HG02678 (cell line): ENCODE results near the gene USP40.

Source experiments
- ATAC-seq: cut with Tn5 transposase; IDR thresholded peaks from one replicate; pipeline ENCODE4 v1.9.1; 2021; ENCODE audit warnings: mild to moderate bottlenecking, moderate library complexity; ENCODE audit not compliant: unreplicated experiment

USP40 gene

GRCh38 chr2:233462826-233463470 is 103.6 kb downstream of the USP40 start:
- no peak for ATAC-seq

- ATAC-seq, result no peak
Observed at GRCh38 chr2:233462202-233462785, 104.3 kb downstream of the USP40 start.

GRCh38 chr2:233461481-233461891 is 105.1 kb downstream of the USP40 start:
- ATAC-seq, result no peak

- ATAC-seq, result no peak
Observed at GRCh38 chr2:233460726-233461441, 105.7 kb downstream of the USP40 start.

GRCh38 chr2:233459426-233459825 is 107.2 kb downstream of the USP40 start:
- ATAC-seq, result no peak

GRCh38 chr2:233458826-233459225 is 107.8 kb downstream of the USP40 start:
- no peak for ATAC-seq

GRCh38 chr2:233458031-233458610 is 108.5 kb downstream of the USP40 start:
- no peak for ATAC-seq

GRCh38 chr2:233457356-233457755 is 109.2 kb downstream of the USP40 start:
- ATAC-seq, result no peak

GRCh38 chr2:233456934-233457333 is 109.6 kb downstream of the USP40 start:
- ATAC-seq, result no peak

GRCh38 chr2:233456111-233456510 is 110.5 kb downstream of the USP40 start:
- ATAC-seq, result no peak

GRCh38 chr2:233455491-233455890 is 111.1 kb downstream of the USP40 start:
- ATAC-seq, result no peak

- no peak for ATAC-seq
Observed at GRCh38 chr2:233455006-233455405, 111.6 kb downstream of the USP40 start.

- no peak for ATAC-seq
Observed at GRCh38 chr2:233453916-233454315, 112.7 kb downstream of the USP40 start.

- ATAC-seq, result no peak
Observed at GRCh38 chr2:233453111-233453915, 113.3 kb downstream of the USP40 start.

GRCh38 chr2:233451950-233452349 is 114.6 kb downstream of the USP40 start:
- no peak for ATAC-seq

- ATAC-seq, result no peak
Observed at GRCh38 chr2:233450864-233451575, 115.6 kb downstream of the USP40 start.

- no peak for ATAC-seq
Observed at GRCh38 chr2:233449921-233450863, 116.4 kb downstream of the USP40 start.

- no peak for ATAC-seq
Observed at GRCh38 chr2:233449081-233449901, 117.3 kb downstream of the USP40 start.
